ENCODE measurements around the gene CEACAM18. TPM values are rescaled to one million over a fixed set of nuclear protein-coding genes. Genes with fewer than 3 reads are reported as not detected.

CEACAM18 gene
- total and polyA plus RNA-seq, 2 of the 8 experiments (the other 6 are each of a cell fraction or from before 2014, with no cell fraction given) = not detected

GRCh38 chr19:51529301-51529700 is 51.0 kb downstream of the CEACAM18 start:
- Histone ChIP-seq H2BK15ac (ENCODE audit: low read length) (no peak overlapping the region), H3K23ac (ENCODE audit: insufficient read length) (no peak overlapping the region), H3K79me2 (ENCODE audit: control insufficient read depth in 1 of 2, insufficient read depth in 2 of 2, low read length in 2 of 2) (no peaks in the 10 kb centered on the region), H3K56ac (replicated peaks; ENCODE audit: insufficient read length, low read depth, low read length) (no peak overlapping the region), H3K4me2 (ENCODE audit: insufficient read depth in 1 of 2, low read depth in 2 of 2, low read length in 2 of 2) (no peak overlapping the region), H4K91ac (replicated peaks; ENCODE audit: insufficient read length, low read length) (no peak overlapping the region), H2AK5ac (ENCODE audit: low read depth, low read length) (no peak overlapping the region), H3K9ac (replicated peaks in 1 of 4; ENCODE audit: extremely low read depth in 1 of 4, low read depth in 3 of 4, low read length in 3 of 4) (no peak overlapping the region), H3K36me3 (ENCODE audit: control insufficient read depth in 2 of 4, insufficient read depth in 4 of 4, low read length in 3 of 4) (no peaks in the 10 kb centered on the region), H4K5ac (ENCODE audit: insufficient read length, low read depth, low read length) (no peak overlapping the region), H3K4me1 (replicated peaks in 1 of 4; ENCODE audit: control insufficient read depth in 3 of 4, insufficient read depth in 4 of 4, low read length in 3 of 4) (peaks cover 0 to 5% (median 0%) of the 10 kb centered on the region in 4 experiments; a peak in 1 of 7 replicates), H3K27ac (ENCODE audit: low read depth, low read length) (no peak overlapping the region), H4K20me1 (replicated peaks in 1 of 2; ENCODE audit: control insufficient read depth in 1 of 2, insufficient read depth in 2 of 2, low read length in 2 of 2) (no peaks in the 10 kb centered on the region), H3K4me3 (ENCODE audit: extremely low read depth in 1 of 4, insufficient read depth in 2 of 4, low read depth in 3 of 4, low read length in 4 of 4) (no peak overlapping the region), H3K9me3 (ENCODE audit: insufficient read depth in 2 of 2, low read depth in 1 of 2, low read length in 1 of 2) (peaks cover 54 to 60% of the 10 kb centered on the region in 2 experiments), H3K18ac (ENCODE audit: extremely low read depth, low read length) (no peak overlapping the region), H3K23me2 (ENCODE audit: low read depth, low read length) (no peaks in the 10 kb centered on the region), H2BK20ac (ENCODE audit: low read length) (no peak overlapping the region), H2BK120ac (replicated peaks; ENCODE audit: low read depth, low read length) (no peak overlapping the region), H3K79me1 (ENCODE audit: low read depth, low read length) (no peaks in the 10 kb centered on the region), H2BK5ac (ENCODE audit: low read depth, low read length) (no peak overlapping the region), H2AFZ (ENCODE audit: low read length) (no peak overlapping the region), H4K8ac (ENCODE audit: extremely low read depth, insufficient read depth, low read length) (no peak overlapping the region), H2BK12ac (ENCODE audit: low read depth, low read length) (no peak overlapping the region), H3K27me3 (replicated peaks in 1 of 4; ENCODE audit: control insufficient read depth in 3 of 4, extremely low read depth in 1 of 4, insufficient read depth in 3 of 4, low read length in 3 of 4) (no peaks in the 10 kb centered on the region), H3K4ac (replicated peaks; ENCODE audit: insufficient read length, low read depth, low read length) (no peak overlapping the region), H3K14ac (ENCODE audit: insufficient read length) (no peak overlapping the region)
- no peak for FAIRE-seq
- WGBS, 2 experiments (ENCODE audit: extremely low coverage in 1 of 2, insufficient coverage in 1 of 2, insufficient read length in 1 of 2, insufficient replicate concordance in 2 of 2, low coverage in 1 of 2, low lambda C conversion rate in 2 of 2, missing lambda C conversion rate in 1 of 2) = 95% methylated on average over 2 of the region's 2 CpGs; no CpG with 5 or more reads in 1 of the 2 experiments
- no peak for DNase-seq (ENCODE audit: low read depth in 1 of 2, low spot score in 2 of 2)
- ChIA-PET POLR2A (ENCODE audit: partially characterized antibody) (interaction anchor here (0.6 kb wide), 3 partner anchors 42 to 846 kb away, joined by 3 read pairs; partner anchors contain the start of gene ZNF175), CTCF (ENCODE audit: partially characterized antibody) (interaction anchor here (1.2 kb wide), 1 partner anchor 15 kb away, joined by 3 read pairs; no protein-coding TSS in a partner anchor)

All from H1 (cell line).